HepG2 (cell line): ENCODE data around the gene FAM234B. TPM values are rescaled to one million over a fixed set of nuclear protein-coding genes. Genes with fewer than 3 reads are reported as not detected.

Source experiments
- ATAC-seq: fragments of 200-7000 bp; cut with Tn5 transposase; 3 replicates; pipeline ENCODE4 v1.9.1; 2020; ENCODE audit warnings: mild to moderate bottlenecking, moderate library complexity
- BruUV-seq: library from RNA; stranded (reverse); fragments of 400-500 nt; replicated peaks from 2 replicates; lab custom pipeline; 2021; lab: Mats Ljungman, UMichigan
- CTCF ChIA-PET: fragments of 300-600 bp; formaldehyde crosslinking; extraction: SDS; loops from one replicate; lab custom pipeline; 2021; ENCODE audit warnings: low total read pairs, inconsistent platforms, low intra/inter-chr PET ratio; lab: Yijun Ruan, JAX
- POLR2A ChIA-PET: fragments of 350-600 bp; sonication (Branson Sonifier 250); formaldehyde crosslinking; loops from one replicate; lab custom pipeline; 2020; ENCODE audit warnings: antibody characterized with exemption, inconsistent platforms; lab: Yijun Ruan, JAX
- DNase-seq: peaks from one replicate; pipeline ENCODE4 v3.0.0-alpha.2; 2015; ENCODE audit warnings: low spot score
- FAIRE-seq: peaks from 3 replicates; lab custom pipeline; 2011; peaks lifted over from hg19 to GRCh38; lab: Jason Lieb, UNC
- H2AFZ ChIP-seq: one replicate; pipeline ENCODE4 v1.6.1; 2011; ENCODE audit warnings: low read length, inconsistent platforms
- H3K27ac ChIP-seq: fragments of 300-600 bp; 3 replicates; pipeline ENCODE4 v1.8.0; 2011; ENCODE audit warnings: mixed run types, mild to moderate bottlenecking, mixed read lengths, low read length, inconsistent platforms; ENCODE audit not compliant: insufficient read depth; ENCODE audit errors: extremely low read length
- H3K27me3 ChIP-seq, 2 experiments: fragments of 200-600 bp in 1 of 2; 2 replicates in 1 of 2; 3 replicates in 1 of 2; pipeline versions ENCODE4 v1.6.0 to v1.8.0; 2011; ENCODE audit warnings: low read length in 2 of 2, mild to moderate bottlenecking in 2 of 2, moderate library complexity in 2 of 2, inconsistent platforms in 1 of 2; ENCODE audit not compliant: insufficient read depth in 2 of 2, control insufficient read depth in 1 of 2
- H3K36me3 ChIP-seq, 2 experiments: fragments of 200-600 bp in 1 of 2; replicated peaks in 1 of 2; 2 replicates in 1 of 2; 3 replicates in 1 of 2; pipeline versions ENCODE4 v1.5.1 to v1.8.0; 2011; ENCODE audit warnings: low read length in 2 of 2, inconsistent platforms in 1 of 2; ENCODE audit not compliant: insufficient read depth in 2 of 2, control insufficient read depth in 1 of 2
- H3K4me1 ChIP-seq: 2 replicates; pipeline ENCODE4 v1.5.1; 2012; ENCODE audit warnings: low read length, inconsistent platforms; ENCODE audit not compliant: insufficient read depth
- H3K4me2 ChIP-seq: 2 replicates; pipeline ENCODE4 v1.6.0; 2011; ENCODE audit warnings: low read depth, low read length, inconsistent platforms
- H3K4me3 ChIP-seq, 3 experiments: fragments of 200-600 bp in 1 of 3; sonication (generic), shearing (Covaris generic) in 1 of 3; replicated peaks in 1 of 3; 2 replicates each; pipeline ENCODE4 v1.5.1; 2011 to 2016; ENCODE audit warnings: low read length in 3 of 3, inconsistent platforms in 2 of 3, low read depth in 2 of 3, mild to moderate bottlenecking in 2 of 3, control low read depth in 1 of 3, mixed read lengths in 1 of 3; ENCODE audit not compliant: insufficient read depth in 1 of 3
- H3K79me2 ChIP-seq: one replicate; pipeline ENCODE4 v1.6.1; 2011; ENCODE audit warnings: low read length, inconsistent platforms; ENCODE audit not compliant: insufficient read depth
- H3K9ac ChIP-seq: 2 replicates; pipeline ENCODE4 v1.6.0; 2011; ENCODE audit warnings: mild to moderate bottlenecking, low read depth, low read length, inconsistent platforms; ENCODE audit not compliant: insufficient read depth
- H3K9me3 ChIP-seq: 2 replicates; pipeline ENCODE4 v1.5.1; 2012; ENCODE audit warnings: mild to moderate bottlenecking, low read length
- H4K20me1 ChIP-seq: 2 replicates; pipeline ENCODE4 v1.6.0; 2011; ENCODE audit warnings: inconsistent platforms, mild to moderate bottlenecking, low read length, moderate library complexity; ENCODE audit not compliant: insufficient read depth
- CHCHD3 ChIP-seq: sonication (generic); formaldehyde crosslinking; IDR thresholded peaks from 2 replicates; pipeline ENCODE4 v1.8.0; 2022; ENCODE audit warnings: mild to moderate bottlenecking, missing genetic modification reagents, moderate library complexity
- DNMT1 ChIP-seq: sonication (generic); formaldehyde crosslinking; IDR thresholded peaks from 2 replicates; pipeline ENCODE4 v1.5.1; 2020; ENCODE audit warnings: mild to moderate bottlenecking, missing genetic modification reagents
- ISL2 ChIP-seq: sonication (generic); formaldehyde crosslinking; IDR thresholded peaks from 2 replicates; pipeline ENCODE4 v1.5.0; 2020; ENCODE audit warnings: missing genetic modification reagents
- MAFK ChIP-seq, 2 experiments: IDR thresholded peaks in 1 of 2; conservative IDR thresholded peaks in 1 of 2; 2 replicates each; pipeline ENCODE4 v1.6.1; 2011; ENCODE audit warnings: improper control_type of control experiment in 2 of 2, low read length in 2 of 2
- THAP9 ChIP-seq: sonication (generic); formaldehyde crosslinking; IDR thresholded peaks from 2 replicates; pipeline ENCODE4; 2020; ENCODE audit warnings: missing genetic modification reagents, mild to moderate bottlenecking, borderline replicate concordance
- TRIM24 ChIP-seq: sonication (generic); formaldehyde crosslinking; IDR thresholded peaks from 2 replicates; pipeline ENCODE4 v1.8.0; 2022; ENCODE audit warnings: mild to moderate bottlenecking, missing genetic modification reagents
- ZNF276 ChIP-seq: sonication (generic); formaldehyde crosslinking; IDR thresholded peaks from 2 replicates; pipeline ENCODE4 v1.4.0; 2020; ENCODE audit warnings: mild to moderate bottlenecking, low read depth, missing genetic modification reagents
- ZNF557 ChIP-seq: sonication (generic); formaldehyde crosslinking; IDR thresholded peaks from 2 replicates; pipeline ENCODE4 v1.4.0; 2020; ENCODE audit warnings: missing genetic modification reagents
- ZNF574 ChIP-seq: sonication (generic); formaldehyde crosslinking; IDR thresholded peaks from 2 replicates; pipeline ENCODE4 v1.4.0; 2020; ENCODE audit warnings: missing genetic modification reagents
- ZNF747 ChIP-seq: sonication (generic); formaldehyde crosslinking; IDR thresholded peaks from 2 replicates; pipeline ENCODE4 v1.8.1; 2023; ENCODE audit warnings: missing genetic modification reagents, mild to moderate bottlenecking, borderline replicate concordance
- WGBS: methylation state at CpG from one replicate; pipeline ENCODE4 v1.1.6; 2017; ENCODE audit warnings: low lambda C conversion rate; 5-methylcytosine and 5-hydroxymethylcytosine counted together
- in situ Hi-C: cut with HindIII; loops from 2 replicates; pipeline ENCODE4 v1.10.0; 2017; ENCODE audit warnings: low pct_unique_long_range_greater_than_20kb; ENCODE audit not compliant: extremely low pct_ligation_motif_present
- intact Hi-C: fragments of 100-400 bp; cut with micrococcal nuclease; formaldehyde crosslinking; loops from one replicate; pipeline ENCODE4 v1.10.0; 2022; ENCODE audit not compliant: unreplicated experiment
- polyA plus RNA-seq, 8 experiments: library from polyadenylated mRNA; depleted of rRNA in 3 of 8; stranded (reverse) in 7 of 8; unstranded in 1 of 8; fragments of >200 nt; fragmentation: Illumina TruSeq in 4 of 8; extraction: Trizol in 4 of 8; gene quantifications; 2 replicates each; pipeline versions ENCODE4 v1.2.1 to v1.2.3, GENCODE V29; 2011 to 2016; ENCODE audit warnings: low read depth in 4 of 8, missing spikeins in 1 of 8, mixed read lengths in 1 of 8; ENCODE audit not compliant: insufficient read depth in 1 of 8
- total RNA-seq, 5 experiments: library from RNA; depleted of rRNA; stranded (reverse); fragments of >200 nt; fragmentation: Illumina TruSeq; extraction: Trizol; gene quantifications; 2 replicates each; pipeline ENCODE4 v1.2.3, GENCODE V29; 2016; ENCODE audit warnings: low read depth in 1 of 5

The FAM234B gene
- total and polyA plus RNA-seq, 2 of the 13 experiments (the other 11 are each of a cell fraction or from before 2014, with no cell fraction given): 7.8 to 13.8 TPM

- Histone ChIP-seq H3K9me3 (no peaks in the 10 kb centered on the region), H3K79me2 (no peaks in the 10 kb centered on the region), H2AFZ (no peak overlapping the region), H3K36me3 (no peaks in the 10 kb centered on the region), H4K20me1 (no peaks in the 10 kb centered on the region), H3K4me2 (no peak overlapping the region), H3K27ac (no peak overlapping the region), H3K9ac (no peak overlapping the region), H3K27me3 (no peaks in the 10 kb centered on the region; a peak in 1 of 5 replicates), H3K4me1 (peaks cover 10% of the 10 kb centered on the region; the same call in 1 of the 2 replicates), H3K4me3 (no peak overlapping the region)
- in situ Hi-C loops: no loop called here
- 73% methylated on average over 3 of the region's 3 CpGs for WGBS
- no peak for FAIRE-seq
- ChIA-PET POLR2A (no interaction called here), CTCF (no interaction called here)
- intact Hi-C loops: loop anchor here (5.0 kb wide), 1 partner anchor 98 kb away; the partner anchor contains the start of gene GSG1
- no peak for DNase-seq
- ATAC-seq: no peak
- TF ChIP-seq ZNF574 (no peak), DNMT1 (CRISPR knock-in tag) (no peak), TRIM24 (CRISPR knock-in tag) (no peak), ZNF747 (CRISPR knock-in tag) (no peak), ZNF276 (CRISPR knock-in tag) (no peak), ISL2 (no peak), THAP9 (CRISPR knock-in tag) (no peak), MAFK (conservative IDR thresholded peaks at IDR 0.05 in 1 of 2, IDR thresholded peaks at IDR 0.05 in 1 of 2; ENCODE audit: low read length in 2 of 2) (no peak), CHCHD3 (CRISPR knock-in tag) (no peak), ZNF557 (no peak)
- no TSS peak for BruUV-seq
Observed at GRCh38 chr12:13004361-13004760, 39.8 kb upstream of the FAM234B start.
